DLD1 (cell line): Measurements from ENCODE around the gene RABGGTB.
"Not testable (repeated sequence)": the region's sequence is repeated elsewhere in the genome, so short reads cannot be mapped to it uniquely, and the experiment has no call there.

Source experiments
- in situ Hi-C: cut with HindIII; loops from 2 replicates; pipeline ENCODE4 v1.10.0; 2017; ENCODE audit warnings: low sequenced_read_pairs

RABGGTB gene

GRCh38 chr1:75794382-75794781 is 8.3 kb downstream of the RABGGTB start:
- in situ Hi-C loops, result no loop called here

GRCh38 chr1:75795703-75796193 is 9.7 kb downstream of the RABGGTB start:
- in situ Hi-C loops, result no loop called here

GRCh38 chr1:75796376-75797272 is 10.6 kb downstream of the RABGGTB start, which contains the start of gene MSH4:
MSH4 (plus strand) TSS chr1:75796882; CDS start chr1:75796986, 104 bp downstream.
- in situ Hi-C loops, result no loop called here

- in situ Hi-C loops, result no loop called here
Measured at GRCh38 chr1:75797273-75797588, 11.2 kb downstream of the RABGGTB start.

- in situ Hi-C loops, result no loop called here
Measured at GRCh38 chr1:75797606-75798216, 11.7 kb downstream of the RABGGTB start.

- in situ Hi-C loops, result not testable (repeated sequence)
Measured at GRCh38 chr1:75801480-75801879, 15.4 kb downstream of the RABGGTB start.

- in situ Hi-C loops, result no loop called here
Measured at GRCh38 chr1:75808921-75809320, 22.9 kb downstream of the RABGGTB start.

- in situ Hi-C loops, result not testable (repeated sequence)
Measured at GRCh38 chr1:75810113-75810512, 24.1 kb downstream of the RABGGTB start.

GRCh38 chr1:75811211-75811981 is 25.3 kb downstream of the RABGGTB start:
- in situ Hi-C loops, result no loop called here

GRCh38 chr1:75812065-75812464 is 26.0 kb downstream of the RABGGTB start:
- in situ Hi-C loops, result no loop called here

- in situ Hi-C loops, result not testable (repeated sequence)
Measured at GRCh38 chr1:75823596-75823995, 37.5 kb downstream of the RABGGTB start.

- in situ Hi-C loops, result no loop called here
Measured at GRCh38 chr1:75836528-75837100, 50.6 kb downstream of the RABGGTB start.

- in situ Hi-C loops, result no loop called here
Measured at GRCh38 chr1:75838079-75838478, 52.0 kb downstream of the RABGGTB start.

- in situ Hi-C loops, result no loop called here
Measured at GRCh38 chr1:75841421-75841820, 55.4 kb downstream of the RABGGTB start.
